ENCODE data around the gene LYVE1.

Gene LYVE1

GRCh38 chr11:10522276-10522675 is 46.2 kb downstream of the LYVE1 start:
- ATAC-seq (ENCODE audit: low read depth) (no peak), DNase-seq (ENCODE audit: low spot score) (no peak)
- peaks cover 81% of the 10 kb centered on the region for H3K36me3 ChIP-seq (ENCODE audit: low read depth)
- no peak overlapping the region for H3K27ac ChIP-seq (ENCODE audit: poor library complexity, severe bottlenecking)
- no peak for TF ChIP-seq CTCF (IDR thresholded peaks at IDR 0.05; ENCODE audit: poor library complexity, severe bottlenecking)
- H3K4me1 ChIP-seq (ENCODE audit: insufficient read depth, poor library complexity, severe bottlenecking) = peaks cover 30% of the 10 kb centered on the region
- no peak overlapping the region for H3K4me3 ChIP-seq (ENCODE audit: severe bottlenecking)
- no peaks in the 10 kb centered on the region for H3K9me3 ChIP-seq (ENCODE audit: severe bottlenecking)
- no peaks in the 10 kb centered on the region for H3K27me3 ChIP-seq (ENCODE audit: insufficient read depth, poor library complexity, severe bottlenecking)

- Histone ChIP-seq H3K4me1 (ENCODE audit: insufficient read depth, poor library complexity, severe bottlenecking) (peaks cover 20% of the 10 kb centered on the region), H3K36me3 (ENCODE audit: low read depth) (peaks cover 70% of the 10 kb centered on the region), H3K27ac (ENCODE audit: poor library complexity, severe bottlenecking) (no peak overlapping the region), H3K27me3 (ENCODE audit: insufficient read depth, poor library complexity, severe bottlenecking) (no peaks in the 10 kb centered on the region), H3K4me3 (ENCODE audit: severe bottlenecking) (no peak overlapping the region), H3K9me3 (ENCODE audit: severe bottlenecking) (no peaks in the 10 kb centered on the region)
- ATAC-seq (ENCODE audit: low read depth) = no peak
- TF ChIP-seq CTCF (IDR thresholded peaks at IDR 0.05; ENCODE audit: poor library complexity, severe bottlenecking) = no peak
- no peak for DNase-seq (ENCODE audit: low spot score)
These were observed 47.9 kb downstream of the LYVE1 start for GRCh38 chr11:10520562-10520961.

GRCh38 chr11:10519630-10520029 is 48.8 kb downstream of the LYVE1 start:
- ATAC-seq (ENCODE audit: low read depth) (peak; percentile 36; the same call in 1 of the 3 replicates), DNase-seq (ENCODE audit: low spot score) (no peak)
- Histone ChIP-seq H3K27me3 (ENCODE audit: insufficient read depth, poor library complexity, severe bottlenecking) (no peaks in the 10 kb centered on the region), H3K36me3 (ENCODE audit: low read depth) (peaks cover 66% of the 10 kb centered on the region), H3K9me3 (ENCODE audit: severe bottlenecking) (no peaks in the 10 kb centered on the region), H3K27ac (ENCODE audit: poor library complexity, severe bottlenecking) (peak overlapping the region; percentile 64), H3K4me3 (ENCODE audit: severe bottlenecking) (no peak overlapping the region), H3K4me1 (ENCODE audit: insufficient read depth, poor library complexity, severe bottlenecking) (peaks cover 20% of the 10 kb centered on the region)
- TF ChIP-seq CTCF (IDR thresholded peaks at IDR 0.05; ENCODE audit: poor library complexity, severe bottlenecking) = no peak

- Histone ChIP-seq H3K9me3 (ENCODE audit: severe bottlenecking) (no peaks in the 10 kb centered on the region), H3K27me3 (ENCODE audit: insufficient read depth, poor library complexity, severe bottlenecking) (no peaks in the 10 kb centered on the region), H3K4me3 (ENCODE audit: severe bottlenecking) (no peak overlapping the region), H3K27ac (ENCODE audit: poor library complexity, severe bottlenecking) (peak overlapping the region; percentile 64), H3K4me1 (ENCODE audit: insufficient read depth, poor library complexity, severe bottlenecking) (peaks cover 20% of the 10 kb centered on the region), H3K36me3 (ENCODE audit: low read depth) (peaks cover 65% of the 10 kb centered on the region)
- no peak for TF ChIP-seq CTCF (IDR thresholded peaks at IDR 0.05; ENCODE audit: poor library complexity, severe bottlenecking)
- DNase-seq (ENCODE audit: low spot score) (no peak), ATAC-seq (ENCODE audit: low read depth) (no peak)
These were observed 49.6 kb downstream of the LYVE1 start for GRCh38 chr11:10518891-10519290.

- DNase-seq (ENCODE audit: low spot score) = no peak
- no peak for TF ChIP-seq CTCF (IDR thresholded peaks at IDR 0.05; ENCODE audit: poor library complexity, severe bottlenecking)
- peaks cover 20% of the 10 kb centered on the region for H3K4me1 ChIP-seq (ENCODE audit: insufficient read depth, poor library complexity, severe bottlenecking)
- H3K27me3 ChIP-seq (ENCODE audit: insufficient read depth, poor library complexity, severe bottlenecking) = no peaks in the 10 kb centered on the region
- peak overlapping the region; percentile 64 for H3K27ac ChIP-seq (ENCODE audit: poor library complexity, severe bottlenecking)
- H3K4me3 ChIP-seq (ENCODE audit: severe bottlenecking) = no peak overlapping the region
- peak; percentile 75 for ATAC-seq (ENCODE audit: low read depth)
- no peaks in the 10 kb centered on the region for H3K9me3 ChIP-seq (ENCODE audit: severe bottlenecking)
- peaks cover 65% of the 10 kb centered on the region for H3K36me3 ChIP-seq (ENCODE audit: low read depth)
These were observed 50.3 kb downstream of the LYVE1 start for GRCh38 chr11:10518123-10518522.
